K562 (cell line): ENCODE results near the gene NPFF. TPM values are rescaled to one million over a fixed set of nuclear protein-coding genes. Genes with fewer than 3 reads are reported as not detected.

ENCODE experiments used
- BCLAF1 ChIP-seq, 2 experiments: fragments of 450-650 bp in 1 of 2; IDR thresholded peaks; 2 replicates each; pipeline ENCODE4 v1.6.1; 2011 to 2017; ENCODE audit warnings: low read depth in 2 of 2, antibody characterized with exemption in 1 of 2, borderline replicate concordance in 1 of 2, low read length in 1 of 2, mild to moderate bottlenecking in 1 of 2, mixed read lengths in 1 of 2; ENCODE audit not compliant: control insufficient read depth in 1 of 2
- DIDO1 ChIP-seq: fragments of 450-650 bp; IDR thresholded peaks from 2 replicates; pipeline ENCODE4 v1.6.1; 2016; ENCODE audit warnings: low read depth, missing biosample characterization, missing genetic modification characterization
- DPF2 ChIP-seq: fragments of 450-650 bp; IDR thresholded peaks from 2 replicates; pipeline ENCODE4 v1.6.1; 2016
- ELF1 ChIP-seq: fragments of 200-800 bp; sonication (Bioruptor generic); IDR thresholded peaks from 2 replicates; pipeline ENCODE4 v1.6.1; 2016; ENCODE audit warnings: missing genetic modification characterization, missing compliant biosample characterization
- HCFC1 ChIP-seq: IDR thresholded peaks from 2 replicates; pipeline ENCODE4 v1.6.1; 2012; ENCODE audit warnings: low read depth, low read length, improper control_type of control experiment
- HMBOX1 ChIP-seq: sonication (generic); IDR thresholded peaks from 2 replicates; pipeline ENCODE4 v1.6.1; 2016
- HMGN3 ChIP-seq: IDR thresholded peaks from 2 replicates; pipeline ENCODE4 v1.6.1; 2011; ENCODE audit warnings: borderline replicate concordance, low read depth, mild to moderate bottlenecking, mixed read lengths, low read length; ENCODE audit not compliant: insufficient read length; ENCODE audit errors: extremely low read depth
- MLLT1 ChIP-seq, 2 experiments: fragments of 450-650 bp; IDR thresholded peaks; 2 replicates each; pipeline ENCODE4 v1.6.1; 2016
- NRF1 ChIP-seq, 2 experiments: fragments of 450-650 bp; IDR thresholded peaks in 1 of 2; conservative IDR thresholded peaks in 1 of 2; 2 replicates each; pipeline ENCODE4 v1.6.1; 2014; ENCODE audit warnings: mild to moderate bottlenecking in 2 of 2
- POLR2AphosphoS5 ChIP-seq: IDR thresholded peaks from 2 replicates; pipeline ENCODE4 v1.6.1; 2011; ENCODE audit warnings: mild to moderate bottlenecking, low read depth, low read length, moderate library complexity; ENCODE audit not compliant: control insufficient read depth, insufficient read depth
- PYGO2 ChIP-seq: fragments of 450-650 bp; IDR thresholded peaks from 2 replicates; pipeline ENCODE4 v1.6.1; 2016; ENCODE audit warnings: mild to moderate bottlenecking, missing genetic modification characterization, moderate library complexity, missing compliant biosample characterization
- RBFOX2 ChIP-seq: fragments of 200-400 bp; formaldehyde crosslinking; IDR thresholded peaks from 2 replicates; pipeline ENCODE4 v1.6.1; 2017; ENCODE audit warnings: low read depth, mild to moderate bottlenecking, low read length, moderate library complexity
- RBM17 ChIP-seq: fragments of 200-400 bp; formaldehyde crosslinking; IDR thresholded peaks from 2 replicates; pipeline ENCODE4 v1.6.1; 2017; ENCODE audit warnings: low read depth, mild to moderate bottlenecking, low read length, borderline replicate concordance
- ZFP36 ChIP-seq: fragments of 150-350 bp; IDR thresholded peaks from 2 replicates; pipeline ENCODE4 v1.6.1; 2018; ENCODE audit warnings: low read length, low read depth; ENCODE audit not compliant: partially characterized antibody
- ZNF165 ChIP-seq: fragments of 250-450 bp; sonication (Bioruptor Pico); IDR thresholded peaks from 2 replicates; pipeline ENCODE4 v1.4.0; 2020; ENCODE audit warnings: borderline replicate concordance
- ZNF263 ChIP-seq: sonication (generic); formaldehyde crosslinking; IDR thresholded peaks from 2 replicates; pipeline ENCODE4 v1.8.0; 2022; ENCODE audit warnings: mild to moderate bottlenecking, missing genetic modification reagents, borderline replicate concordance
- polyA plus RNA-seq, 8 experiments: library from polyadenylated mRNA; depleted of rRNA in 4 of 8; stranded (reverse) in 5 of 8; unstranded in 3 of 8; fragments of >200 nt; fragmentation: Nextera tagmentation in 2 of 8; fragmentation: Illumina TruSeq in 1 of 8; extraction: Ambion mirVana in 2 of 8; extraction: Trizol in 1 of 8; gene quantifications; 2 replicates each; pipeline versions ENCODE4 v1.2.1 to v1.2.3, GENCODE V29; 2011 to 2014; ENCODE audit warnings: inconsistent platforms in 1 of 8, missing spikeins in 1 of 8
- total RNA-seq, 7 experiments: library from RNA; depleted of rRNA in 6 of 7; stranded (reverse); fragments of >200 nt in 6 of 7; fragmentation: Illumina TruSeq in 2 of 7; extraction: Trizol in 2 of 7; gene quantifications; 2 replicates each; pipeline versions ENCODE4 v1.2.1 to v1.2.3, GENCODE V29; 2011 to 2021; ENCODE audit warnings: low replicate concordance in 1 of 7
- TF ChIP-seq, protein P1 (sequence below): fragments of 450-650 bp; IDR thresholded peaks from 2 replicates; pipeline ENCODE4 v1.6.1; 2016
- TF ChIP-seq, protein P2 (sequence below): fragments of 450-650 bp; formaldehyde crosslinking; IDR thresholded peaks from 2 replicates; pipeline ENCODE4 v1.4.0; 2020; ENCODE audit warnings: mild to moderate bottlenecking, moderate library complexity

The NPFF gene
- total and polyA plus RNA-seq, 9 of the 15 experiments (the other 6 are each of a cell fraction or from before 2014, with no cell fraction given), result 0.15 to 1.2 (median 0.55) TPM; not detected in 6

- TF ChIP-seq ZFP36 (no peak), DIDO1 (tag) (0 out of 2 replicates have a peak, but pooled peaks have one; percentile 14), NRF1 (conservative IDR thresholded peaks at IDR 0.05 in 1 of 2, IDR thresholded peaks at IDR 0.05 in 1 of 2) (no peak), HMBOX1 (0 out of 2 replicates have a peak, but pooled peaks have one; percentile 32), PYGO2 (tag) (no peak), MLLT1 (IDR thresholded peaks at IDR 0.05) (peak in 1 of 2 experiments; percentile 85; a peak in 2 of 4 replicates), HCFC1 (no peak), HMGN3 (no peak), DPF2 (peak; percentile 55), ELF1 (tag) (0 out of 2 replicates have a peak, but pooled peaks have one; percentile 12), POLR2AphosphoS5 (peak; percentile 48), RBFOX2 (no peak), ZNF165 (CRISPR knock-in tag) (no peak), RBM17 (no peak), ZNF263 (peak; percentile 31; the same call in 1 of the 2 replicates), BCLAF1 (IDR thresholded peaks at IDR 0.05; ENCODE audit: borderline replicate concordance in 1 of 2, control insufficient read depth in 1 of 2, low read depth in 2 of 2, low read length in 1 of 2) (no peak)
- TF ChIP-seq, protein P1, sequence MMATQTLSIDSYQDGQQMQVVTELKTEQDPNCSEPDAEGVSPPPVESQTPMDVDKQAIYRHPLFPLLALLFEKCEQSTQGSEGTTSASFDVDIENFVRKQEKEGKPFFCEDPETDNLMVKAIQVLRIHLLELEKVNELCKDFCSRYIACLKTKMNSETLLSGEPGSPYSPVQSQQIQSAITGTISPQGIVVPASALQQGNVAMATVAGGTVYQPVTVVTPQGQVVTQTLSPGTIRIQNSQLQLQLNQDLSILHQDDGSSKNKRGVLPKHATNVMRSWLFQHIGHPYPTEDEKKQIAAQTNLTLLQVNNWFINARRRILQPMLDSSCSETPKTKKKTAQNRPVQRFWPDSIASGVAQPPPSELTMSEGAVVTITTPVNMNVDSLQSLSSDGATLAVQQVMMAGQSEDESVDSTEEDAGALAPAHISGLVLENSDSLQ, result no peak
- TF ChIP-seq, protein P2, sequence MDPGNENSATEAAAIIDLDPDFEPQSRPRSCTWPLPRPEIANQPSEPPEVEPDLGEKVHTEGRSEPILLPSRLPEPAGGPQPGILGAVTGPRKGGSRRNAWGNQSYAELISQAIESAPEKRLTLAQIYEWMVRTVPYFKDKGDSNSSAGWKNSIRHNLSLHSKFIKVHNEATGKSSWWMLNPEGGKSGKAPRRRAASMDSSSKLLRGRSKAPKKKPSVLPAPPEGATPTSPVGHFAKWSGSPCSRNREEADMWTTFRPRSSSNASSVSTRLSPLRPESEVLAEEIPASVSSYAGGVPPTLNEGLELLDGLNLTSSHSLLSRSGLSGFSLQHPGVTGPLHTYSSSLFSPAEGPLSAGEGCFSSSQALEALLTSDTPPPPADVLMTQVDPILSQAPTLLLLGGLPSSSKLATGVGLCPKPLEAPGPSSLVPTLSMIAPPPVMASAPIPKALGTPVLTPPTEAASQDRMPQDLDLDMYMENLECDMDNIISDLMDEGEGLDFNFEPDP (CRISPR knock-in tag), result no peak
These were observed 7.0 kb downstream of the NPFF start (continued) for GRCh38 chr12:53500142-53500775.
